Measurements from ENCODE around the gene MAP4K2.

The MAP4K2 gene

DNA sequence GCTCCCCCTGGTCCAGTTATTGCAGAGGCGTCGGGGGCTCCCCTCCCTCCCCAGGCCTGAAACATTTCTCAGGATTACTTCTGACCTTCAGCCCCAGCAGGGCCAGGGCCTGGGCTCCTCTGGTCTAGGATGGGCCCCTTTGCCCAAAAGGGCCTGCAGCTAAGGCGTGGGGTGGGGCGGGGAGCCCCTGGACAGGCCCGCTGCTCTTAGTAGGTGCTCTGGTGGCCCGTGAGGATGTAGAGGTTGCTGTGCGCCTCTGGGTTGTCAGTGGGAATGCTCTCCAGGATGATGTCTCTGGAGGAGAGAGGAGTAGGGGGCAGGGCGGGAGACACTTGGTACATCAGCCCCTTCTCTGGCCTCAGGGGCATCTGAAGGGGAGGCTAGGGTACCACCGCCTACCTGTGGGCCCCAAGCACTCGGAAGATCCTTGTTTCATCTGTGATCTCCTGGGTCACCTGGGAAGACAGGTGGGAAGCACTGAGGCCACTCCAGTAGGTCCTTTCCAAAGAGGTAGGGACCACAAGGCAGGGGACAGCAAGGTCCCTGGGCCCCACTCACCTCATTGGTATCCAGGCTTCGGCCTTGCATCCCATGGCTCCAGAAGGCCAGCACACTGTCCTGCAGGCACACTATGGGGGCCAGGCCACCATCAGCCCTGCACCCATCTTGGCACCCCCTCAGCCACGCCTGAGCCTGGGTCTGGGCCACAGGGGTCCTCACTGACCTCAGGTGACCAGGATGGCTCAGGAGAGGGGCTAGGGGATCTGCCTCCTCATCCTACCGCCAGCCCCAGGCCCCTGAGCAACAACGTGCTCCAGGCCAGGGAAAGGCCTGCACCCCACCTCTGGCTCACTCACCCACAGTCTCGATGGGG lies 13.4 kb downstream of the MAP4K2 start:
- Histone ChIP-seq H3K23ac (ENCODE audit: low read depth, low read length, poor library complexity) (no peak overlapping the region), H2AFZ (ENCODE audit: low read length) (no peak overlapping the region), H2AK5ac (ENCODE audit: low read depth, low read length) (no peak overlapping the region), H3K4me2 (ENCODE audit: insufficient read depth, low read length, poor library complexity, severe bottlenecking) (no peak overlapping the region), H2BK5ac (ENCODE audit: low read length) (no peak overlapping the region), H3K14ac (ENCODE audit: low read length) (no peak overlapping the region), H4K91ac (ENCODE audit: low read depth, low read length, poor library complexity) (no peak overlapping the region), H3K79me1 (ENCODE audit: low read depth, low read length) (no peaks in the 10 kb centered on the region), H3K9me3 (replicated peaks in 1 of 2; ENCODE audit: control insufficient read depth in 2 of 2, insufficient read depth in 1 of 2, low read depth in 1 of 2, low read length in 2 of 2) (no peaks in the 10 kb centered on the region), H3K4ac (ENCODE audit: low read length) (no peak overlapping the region), H3K36me3 (replicated peaks in 1 of 2; ENCODE audit: control insufficient read depth in 2 of 2, insufficient read depth in 2 of 2, low read length in 2 of 2) (peaks cover 3 to 7% of the 10 kb centered on the region in 2 donors), H3K27ac (replicated peaks; ENCODE audit: low read length) (no peak overlapping the region), H4K8ac (ENCODE audit: low read depth, low read length) (no peak overlapping the region), H3K27me3 (ENCODE audit: control insufficient read depth in 3 of 3, insufficient read depth in 3 of 3, low read depth in 1 of 3, low read length in 3 of 3) (no peaks in the 10 kb centered on the region), H2BK15ac (ENCODE audit: low read length) (no peak overlapping the region), H2BK12ac (ENCODE audit: low read length) (no peak overlapping the region), H2BK120ac (ENCODE audit: low read depth, low read length) (no peak overlapping the region), H3K4me3 (ENCODE audit: low read length in 2 of 2) (no peak overlapping the region), H3K18ac (ENCODE audit: low read length) (no peak overlapping the region), H3K9ac (ENCODE audit: low read depth, low read length, poor library complexity) (peak overlapping the region; percentile 77), H3K4me1 (ENCODE audit: control insufficient read depth in 2 of 2, insufficient read depth in 1 of 2, low read depth in 1 of 2, low read length in 2 of 2) (no peaks in the 10 kb centered on the region)
- WGBS, 2 donors (ENCODE audit: extremely low coverage in 2 of 2, insufficient read length in 2 of 2, insufficient replicate concordance in 1 of 2): no CpG with 5 or more reads among the region's 15 CpGs
- DNase-seq (ENCODE audit: low spot score): no peak

DNA sequence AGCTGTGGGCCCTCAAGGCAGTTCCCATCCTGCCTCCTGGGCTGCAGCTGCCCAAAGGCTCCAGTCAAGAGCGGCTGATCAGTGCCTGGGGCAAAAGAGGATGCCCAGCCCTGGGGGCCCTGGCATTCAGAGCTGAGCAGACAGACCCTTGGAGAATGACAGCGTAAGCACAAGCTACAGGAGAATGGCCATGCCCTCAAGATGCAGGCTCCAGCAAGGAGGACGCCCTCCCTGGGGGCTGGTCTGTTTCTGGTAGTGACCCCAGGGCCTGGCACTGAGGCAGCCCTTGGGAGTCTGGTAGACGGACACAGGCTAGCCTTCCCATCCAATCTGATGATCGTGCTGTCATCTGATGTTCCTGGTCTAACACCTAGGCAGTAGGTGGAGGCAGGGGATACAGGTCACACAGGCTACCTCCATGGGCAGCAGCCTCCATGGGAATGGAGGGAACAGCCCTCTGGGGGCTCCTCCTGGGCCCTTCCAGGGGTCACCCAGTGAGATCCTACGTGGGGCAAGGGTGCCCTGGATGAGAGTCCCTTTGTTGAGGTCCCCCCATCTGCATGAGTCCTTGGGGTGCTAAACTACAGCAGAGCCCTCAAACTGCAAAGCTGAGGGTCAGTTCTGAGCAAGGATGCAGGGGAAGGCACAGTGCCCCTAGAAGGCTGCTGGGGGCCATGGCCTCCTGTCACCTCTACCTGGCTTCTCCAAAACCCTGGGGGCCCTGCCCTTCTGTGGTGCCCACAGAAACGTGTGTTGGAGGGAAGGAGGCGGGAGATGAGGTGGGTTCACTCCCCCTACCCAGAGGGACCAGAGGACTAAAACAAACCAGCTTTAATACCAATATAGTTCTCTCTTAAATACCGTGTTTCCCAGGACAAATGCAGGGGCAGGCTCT lies 14.4 kb downstream of the MAP4K2 start:
- H3K9me3 ChIP-seq (replicated peaks in 1 of 2; ENCODE audit: control insufficient read depth in 2 of 2, insufficient read depth in 1 of 2, low read depth in 1 of 2, low read length in 2 of 2): no peaks in the 10 kb centered on the region
- H2BK5ac ChIP-seq (ENCODE audit: low read length): peak overlapping the region; percentile 53
- no peak overlapping the region for H3K4me2 ChIP-seq (ENCODE audit: insufficient read depth, low read length, poor library complexity, severe bottlenecking)
- H3K36me3 ChIP-seq (replicated peaks in 1 of 2; ENCODE audit: control insufficient read depth in 2 of 2, insufficient read depth in 2 of 2, low read length in 2 of 2): peaks cover 3 to 7% of the 10 kb centered on the region in 2 donors
- no peak overlapping the region for H3K4me3 ChIP-seq (ENCODE audit: low read length in 2 of 2)
- WGBS, 2 donors (ENCODE audit: extremely low coverage in 2 of 2, insufficient read length in 2 of 2, insufficient replicate concordance in 1 of 2): no CpG with 5 or more reads among the region's 9 CpGs
- no peak overlapping the region for H4K8ac ChIP-seq (ENCODE audit: low read depth, low read length)
- H2AK5ac ChIP-seq (ENCODE audit: low read depth, low read length): peak overlapping the region; percentile 21
- H3K27ac ChIP-seq (replicated peaks; ENCODE audit: low read length): no peak overlapping the region
- H2BK120ac ChIP-seq (ENCODE audit: low read depth, low read length): no peak overlapping the region
- H3K4ac ChIP-seq (ENCODE audit: low read length): no peak overlapping the region
- H3K79me1 ChIP-seq (ENCODE audit: low read depth, low read length): no peaks in the 10 kb centered on the region
- H3K27me3 ChIP-seq (ENCODE audit: control insufficient read depth in 3 of 3, insufficient read depth in 3 of 3, low read depth in 1 of 3, low read length in 3 of 3): no peaks in the 10 kb centered on the region
- H3K14ac ChIP-seq (ENCODE audit: low read length): no peak overlapping the region
- H4K91ac ChIP-seq (ENCODE audit: low read depth, low read length, poor library complexity): no peak overlapping the region
- no peak overlapping the region for H3K23ac ChIP-seq (ENCODE audit: low read depth, low read length, poor library complexity)
- no peak overlapping the region for H3K9ac ChIP-seq (ENCODE audit: low read depth, low read length, poor library complexity)
- no peak overlapping the region for H3K18ac ChIP-seq (ENCODE audit: low read length)
- H2BK15ac ChIP-seq (ENCODE audit: low read length): no peak overlapping the region
- no peak for DNase-seq (ENCODE audit: low spot score)
- H3K4me1 ChIP-seq (ENCODE audit: control insufficient read depth in 2 of 2, insufficient read depth in 1 of 2, low read depth in 1 of 2, low read length in 2 of 2): no peaks in the 10 kb centered on the region
- no peak overlapping the region for H2AFZ ChIP-seq (ENCODE audit: low read length)
- H2BK12ac ChIP-seq (ENCODE audit: low read length): no peak overlapping the region

DNA sequence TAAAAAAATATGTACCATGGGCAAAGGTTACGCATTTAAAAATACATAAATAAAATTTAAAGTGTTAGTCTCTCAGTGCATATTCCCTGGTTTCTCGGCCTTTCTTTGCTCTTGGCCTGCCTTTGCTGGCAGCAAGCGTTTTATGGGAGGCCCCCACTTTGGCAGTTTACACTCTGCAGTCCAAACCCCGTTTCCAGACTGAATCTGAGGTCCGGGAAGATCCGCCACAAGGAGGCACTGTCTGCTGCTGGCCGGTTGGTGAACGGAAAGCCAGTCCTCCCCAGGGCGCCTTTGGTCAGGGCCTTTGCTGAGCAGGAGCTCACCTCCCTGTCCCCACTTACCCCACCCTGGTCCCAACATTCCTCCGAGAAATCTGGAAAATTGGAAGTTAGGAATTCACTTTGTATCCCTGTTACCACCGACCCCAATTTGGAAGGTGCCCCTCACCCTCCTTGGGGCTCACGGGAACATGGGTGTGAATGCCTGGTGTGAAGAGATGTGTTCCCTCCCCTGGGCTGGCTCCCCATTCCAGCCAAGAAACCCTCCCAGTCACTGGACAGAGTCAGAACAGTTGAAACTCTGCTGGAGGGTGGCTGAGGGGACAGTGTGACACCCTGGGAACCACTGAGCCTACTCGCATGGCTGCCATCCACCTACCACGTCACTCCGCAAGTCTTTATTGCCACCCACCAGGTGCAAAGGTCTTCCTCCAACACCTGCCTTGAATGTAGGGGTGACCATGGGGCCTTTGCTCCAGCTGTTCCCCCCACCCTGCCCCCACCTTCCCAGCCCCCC lies 15.3 kb downstream of the MAP4K2 start:
- H3K4me2 ChIP-seq (ENCODE audit: insufficient read depth, low read length, poor library complexity, severe bottlenecking): no peak overlapping the region
- peaks cover 3 to 7% of the 10 kb centered on the region in 2 donors for H3K36me3 ChIP-seq (replicated peaks in 1 of 2; ENCODE audit: control insufficient read depth in 2 of 2, insufficient read depth in 2 of 2, low read length in 2 of 2)
- no peak overlapping the region for H3K23ac ChIP-seq (ENCODE audit: low read depth, low read length, poor library complexity)
- H2BK5ac ChIP-seq (ENCODE audit: low read length): peak overlapping the region; percentile 5
- H3K9me3 ChIP-seq (replicated peaks in 1 of 2; ENCODE audit: control insufficient read depth in 2 of 2, insufficient read depth in 1 of 2, low read depth in 1 of 2, low read length in 2 of 2): no peaks in the 10 kb centered on the region
- no peak overlapping the region for H4K8ac ChIP-seq (ENCODE audit: low read depth, low read length)
- no peak overlapping the region for H2BK120ac ChIP-seq (ENCODE audit: low read depth, low read length)
- no peaks in the 10 kb centered on the region for H3K79me1 ChIP-seq (ENCODE audit: low read depth, low read length)
- no peak overlapping the region for H2BK15ac ChIP-seq (ENCODE audit: low read length)
- H2BK12ac ChIP-seq (ENCODE audit: low read length): no peak overlapping the region
- no peak overlapping the region for H4K91ac ChIP-seq (ENCODE audit: low read depth, low read length, poor library complexity)
- H3K27ac ChIP-seq (replicated peaks; ENCODE audit: low read length): peak overlapping the region; percentile 13
- H3K4me1 ChIP-seq (ENCODE audit: control insufficient read depth in 2 of 2, insufficient read depth in 1 of 2, low read depth in 1 of 2, low read length in 2 of 2): no peaks in the 10 kb centered on the region
- no CpG with 5 or more reads among the region's 15 CpGs for WGBS, 2 donors (ENCODE audit: extremely low coverage in 2 of 2, insufficient read length in 2 of 2, insufficient replicate concordance in 1 of 2)
- no peak overlapping the region for H3K4me3 ChIP-seq (ENCODE audit: low read length in 2 of 2)
- DNase-seq (ENCODE audit: low spot score): no peak
- H3K14ac ChIP-seq (ENCODE audit: low read length): no peak overlapping the region
- H2AK5ac ChIP-seq (ENCODE audit: low read depth, low read length): no peak overlapping the region
- no peak overlapping the region for H2AFZ ChIP-seq (ENCODE audit: low read length)
- no peaks in the 10 kb centered on the region for H3K27me3 ChIP-seq (ENCODE audit: control insufficient read depth in 3 of 3, insufficient read depth in 3 of 3, low read depth in 1 of 3, low read length in 3 of 3)
- H3K18ac ChIP-seq (ENCODE audit: low read length): no peak overlapping the region
- no peak overlapping the region for H3K4ac ChIP-seq (ENCODE audit: low read length)
- no peak overlapping the region for H3K9ac ChIP-seq (ENCODE audit: low read depth, low read length, poor library complexity)

All from neuronal stem cell (in vitro differentiated cells).